Esophagus muscularis mucosa (tissue), 4 donors: Measurements from ENCODE around the gene KCNA10. TPM values are rescaled to one million over a fixed set of nuclear protein-coding genes. Genes with fewer than 3 reads are reported as not detected.

ENCODE experiments used
- DNase-seq: peaks from one replicate; pipeline ENCODE4 v3.0.0-alpha.2; 2017; ENCODE audit errors: extremely low spot score
- H3K27ac ChIP-seq, 4 donors: fragments of 200-600 bp; sonication (generic); replicated peaks in 1 of 4; 1 replicate in 3 of 4; 2 replicates in 1 of 4; pipeline ENCODE4 v1.5.1; 2016 to 2019; ENCODE audit warnings: mild to moderate bottlenecking in 1 of 4
- H3K27me3 ChIP-seq, 4 donors: fragments of 200-600 bp; sonication (generic); one replicate each; pipeline versions ENCODE4 v1.5.1 to v1.6.0; 2016 to 2019
- H3K36me3 ChIP-seq, 4 donors: fragments of 200-600 bp; sonication (generic); one replicate each; pipeline ENCODE4 v1.5.1; 2016 to 2019
- H3K4me1 ChIP-seq, 4 donors: fragments of 200-600 bp; sonication (generic); one replicate each; pipeline ENCODE4 v1.5.1; 2016 to 2019
- H3K4me3 ChIP-seq, 4 donors: fragments of 200-600 bp; sonication (generic); 1 replicate in 2 of 4; 2 replicates in 2 of 4; pipeline ENCODE4 v1.5.1; 2016 to 2019; ENCODE audit warnings: mild to moderate bottlenecking in 4 of 4, moderate library complexity in 1 of 4
- H3K9me3 ChIP-seq, 4 donors: fragments of 200-600 bp; sonication (generic); 1 replicate in 3 of 4; 2 replicates in 1 of 4; pipeline ENCODE4 v1.5.1; 2016 to 2019
- CTCF ChIP-seq, 3 experiments: fragments of 200-600 bp in 2 of 3; fragments of 450-650 bp in 1 of 3; sonication (generic) in 2 of 3; IDR thresholded peaks; one replicate each; pipeline ENCODE4 v1.5.1; 2017 to 2019; ENCODE audit warnings: antibody characterized with exemption in 3 of 3, mild to moderate bottlenecking in 2 of 3, moderate library complexity in 1 of 3
- EP300 ChIP-seq: sonication (generic); formaldehyde crosslinking; IDR thresholded peaks from one replicate; pipeline ENCODE4 v1.6.1; 2017; ENCODE audit warnings: antibody characterized with exemption
- POLR2A ChIP-seq: fragments of 450-650 bp; IDR thresholded peaks from one replicate; pipeline ENCODE4 v1.6.1; 2017; ENCODE audit warnings: antibody characterized with exemption, moderate library complexity, mild to moderate bottlenecking, low read depth
- POLR2AphosphoS5 ChIP-seq, 2 donors: sonication (generic); formaldehyde crosslinking; IDR thresholded peaks; one replicate each; pipeline ENCODE4 v1.6.1; 2017; ENCODE audit warnings: antibody characterized with exemption in 2 of 2
- WGBS: methylation state at CpG from one replicate; pipeline ENCODE4 v1.1.5; 2018; 5-methylcytosine and 5-hydroxymethylcytosine counted together
- intact Hi-C: fragments of 100-400 bp; cut with DNase I; formaldehyde crosslinking; loops from one replicate; pipeline ENCODE4 v1.15.1; 2023
- total RNA-seq, 4 donors: library from RNA; depleted of rRNA; stranded (reverse); fragments of >200 nt; gene quantifications; one replicate each; pipeline versions ENCODE4 v1.1.0 to v1.2.1, GENCODE V29; 2016

KCNA10 gene
- total RNA-seq, 4 donors from 2014 or later, result 0.23 TPM; not detected in 3

- H3K4me3 ChIP-seq, result peak overlapping the region; percentile 46 to 64 (median 52)
- no peak for DNase-seq
- WGBS, result 17% methylated on average over 12 of the region's 53 CpGs
- peaks cover 0 to 44% (median 2%) of the 10 kb centered on the region in 4 donors for H3K27me3 ChIP-seq
- intact Hi-C loops, result loop anchor here (2.0 to 10.0 kb wide), 2 partner anchors 60 to 230 kb away; no protein-coding TSS in a partner anchor
- H3K4me1 ChIP-seq, result peaks cover 6 to 20% (median 16%) of the 10 kb centered on the region in 4 donors
- no peaks in the 10 kb centered on the region for H3K36me3 ChIP-seq
- H3K9me3 ChIP-seq, result no peaks in the 10 kb centered on the region
- peak overlapping the region; percentile 25 to 70 (median 52) for H3K27ac ChIP-seq
- TF ChIP-seq CTCF (IDR thresholded peaks at IDR 0.05) (peak; percentile 71 to 85 (median 77)), EP300 (no peak)
Observed at GRCh38 chr1:110554871-110555801, 36.2 kb upstream of the KCNA10 start.

GRCh38 chr1:110551278-110551809, 32.4 kb upstream of the KCNA10 start:
- Histone ChIP-seq H3K9me3 (no peaks in the 10 kb centered on the region), H3K4me3 (no peak overlapping the region), H3K36me3 (no peaks in the 10 kb centered on the region), H3K27me3 (peaks cover 0 to 57% (median 4%) of the 10 kb centered on the region in 4 donors), H3K27ac (no peak overlapping the region), H3K4me1 (peaks cover 6 to 17% (median 14%) of the 10 kb centered on the region in 4 donors)
- WGBS, result 80% methylated on average over 1 of the region's 1 CpG
- no peak for DNase-seq
- intact Hi-C loops, result loop anchor here (10.0 kb wide), 1 partner anchor 233 kb away; no protein-coding TSS in a partner anchor
- no peak for TF ChIP-seq CTCF (IDR thresholded peaks at IDR 0.05)
- TF ChIP-seq POLR2A, result no peak
- TF ChIP-seq POLR2AphosphoS5 (IDR thresholded peaks at IDR 0.05), result no peak

GRCh38 chr1:110549831-110550230, 30.9 kb upstream of the KCNA10 start:
- Histone ChIP-seq H3K27me3 (peaks cover 0 to 48% (median 4%) of the 10 kb centered on the region in 4 donors), H3K27ac (no peak overlapping the region), H3K4me3 (no peak overlapping the region), H3K4me1 (peaks cover 0 to 2% (median 1%) of the 10 kb centered on the region in 4 donors), H3K9me3 (no peaks in the 10 kb centered on the region), H3K36me3 (no peaks in the 10 kb centered on the region)
- intact Hi-C loops, result loop anchor here (10.0 kb wide), 1 partner anchor 235 kb away; no protein-coding TSS in a partner anchor
- 58% methylated on average over 2 of the region's 2 CpGs for WGBS
- no peak for TF ChIP-seq CTCF (IDR thresholded peaks at IDR 0.05)
- no peak for DNase-seq

- no peak overlapping the region for H3K27ac ChIP-seq
- intact Hi-C loops, result no loop called here
- H3K9me3 ChIP-seq, result no peaks in the 10 kb centered on the region
- H3K27me3 ChIP-seq, result peaks cover 0 to 38% (median 4%) of the 10 kb centered on the region in 4 donors
- H3K4me1 ChIP-seq, result no peaks in the 10 kb centered on the region
- no peaks in the 10 kb centered on the region for H3K36me3 ChIP-seq
- H3K4me3 ChIP-seq, result no peak overlapping the region
- DNase-seq, result no peak
- peak in 2 of 3 experiments; percentile 11 to 36 for TF ChIP-seq CTCF (IDR thresholded peaks at IDR 0.05)
- TF ChIP-seq POLR2AphosphoS5 (IDR thresholded peaks at IDR 0.05), result no peak
- 66% methylated on average over 4 of the region's 4 CpGs for WGBS
Observed at GRCh38 chr1:110548381-110548780, 29.4 kb upstream of the KCNA10 start.
